Gastroesophageal sphincter (tissue), 4 donors: ENCODE data around the gene NKX2-1. TPM values are rescaled to one million over a fixed set of nuclear protein-coding genes. Genes with fewer than 3 reads are reported as not detected.

Experiments used
- ATAC-seq: fragments of 150-250 bp; one replicate; pipeline ENCODE4 v1.9.1; 2016; ENCODE audit warnings: mild to moderate bottlenecking, moderate library complexity
- H3K27ac ChIP-seq, 4 donors: fragments of 200-600 bp; sonication (generic) in 3 of 4; 1 replicate in 3 of 4; 2 replicates in 1 of 4; pipeline ENCODE4 v1.5.1; 2016 to 2019
- H3K27me3 ChIP-seq: fragments of 200-600 bp; sonication (generic); one replicate; pipeline ENCODE4 v1.5.1; 2019
- H3K36me3 ChIP-seq, 2 donors: fragments of 200-600 bp; sonication (generic); one replicate each; pipeline ENCODE4 v1.5.1; 2019; ENCODE audit warnings: control low read depth in 1 of 2
- H3K4me1 ChIP-seq, 3 donors: fragments of 200-600 bp; sonication (generic); 1 replicate in 2 of 3; 2 replicates in 1 of 3; pipeline ENCODE4 v1.5.1; 2016 to 2019; ENCODE audit warnings: control low read depth in 2 of 3
- H3K4me3 ChIP-seq, 2 donors: fragments of 200-600 bp; sonication (generic); one replicate each; pipeline ENCODE4 v1.5.1; 2019; ENCODE audit warnings: mild to moderate bottlenecking in 1 of 2, moderate library complexity in 1 of 2
- H3K9me3 ChIP-seq, 3 donors: fragments of 200-600 bp; sonication (generic); one replicate each; pipeline ENCODE4 v1.5.1; 2017 to 2019; ENCODE audit warnings: control low read depth in 2 of 3
- CTCF ChIP-seq, 4 experiments: fragments of 200-600 bp in 2 of 4; fragments of 450-650 bp in 2 of 4; sonication (generic) in 1 of 4; IDR thresholded peaks; one replicate each; pipeline ENCODE4 v1.5.1; 2017 to 2019; ENCODE audit warnings: antibody characterized with exemption in 4 of 4, mild to moderate bottlenecking in 2 of 4, moderate library complexity in 2 of 4
- EP300 ChIP-seq: sonication (generic); formaldehyde crosslinking; IDR thresholded peaks from one replicate; pipeline ENCODE4 v1.6.1; 2017; ENCODE audit warnings: antibody characterized with exemption, mild to moderate bottlenecking
- POLR2A ChIP-seq, 2 donors: fragments of 450-650 bp; IDR thresholded peaks; one replicate each; pipeline ENCODE4 v1.6.1; 2017; ENCODE audit warnings: antibody characterized with exemption in 2 of 2, mild to moderate bottlenecking in 2 of 2, moderate library complexity in 1 of 2
- POLR2AphosphoS5 ChIP-seq: sonication (generic); formaldehyde crosslinking; IDR thresholded peaks from one replicate; pipeline ENCODE4 v1.6.1; 2017; ENCODE audit warnings: antibody characterized with exemption
- WGBS, 2 donors: methylation state at CpG; one replicate each; pipeline ENCODE4 v1.1.5; 2018; ENCODE audit warnings: low coverage in 1 of 2; 5-methylcytosine and 5-hydroxymethylcytosine counted together
- total RNA-seq, 4 donors: library from RNA; depleted of rRNA; stranded (reverse); fragments of >200 nt; gene quantifications; one replicate each; pipeline ENCODE4 v1.1.0, GENCODE V29; 2016

NKX2-1 gene
- total RNA-seq: not detected

GRCh38 chr14:36519431-36520321 is at the start of gene NKX2-1:
Gene NKX2-1 (minus strand): TSS chr14:36520232. CDS start chr14:36520129, 103 bp downstream.
- peak within 1 kb of the TSS in 1 of 2 donors; percentile 41 for H3K4me3 ChIP-seq
- no peak for ATAC-seq
- peaks cover 100% of the 10 kb centered on the region for H3K27me3 ChIP-seq
- H3K36me3 ChIP-seq: no peaks in the 10 kb centered on the region
- 0 to 2% methylated on average over 3 to 21 of the region's 49 CpGs for WGBS, 2 donors
- H3K27ac ChIP-seq: no peak within 1 kb of the TSS
- no peaks in the 10 kb centered on the region for H3K9me3 ChIP-seq
- peaks cover 0 to 70% (median 19%) of the 10 kb centered on the region in 3 donors for H3K4me1 ChIP-seq
- no peak for TF ChIP-seq POLR2A (IDR thresholded peaks at IDR 0.05)
- TF ChIP-seq POLR2AphosphoS5: no peak
- TF ChIP-seq EP300: no peak
- no peak for TF ChIP-seq CTCF (IDR thresholded peaks at IDR 0.05)

- WGBS, 2 donors: 53 to 65% methylated on average over 9 of the region's 9 CpGs
- ATAC-seq: no peak
Measured at GRCh38 chr14:36556811-36557433, 36.9 kb upstream of the NKX2-1 start.

GRCh38 chr14:36555998-36556743 is 36.1 kb upstream of the NKX2-1 start:
- TF ChIP-seq POLR2A (IDR thresholded peaks at IDR 0.05): no peak
- TF ChIP-seq POLR2AphosphoS5: no peak
- no peak for TF ChIP-seq EP300
- TF ChIP-seq CTCF (IDR thresholded peaks at IDR 0.05): no peak
- Histone ChIP-seq H3K27ac (no peak overlapping the region), H3K4me3 (no peak overlapping the region), H3K4me1 (no peaks in the 10 kb centered on the region), H3K9me3 (no peaks in the 10 kb centered on the region), H3K27me3 (peaks cover 24% of the 10 kb centered on the region), H3K36me3 (no peaks in the 10 kb centered on the region)
- ATAC-seq: no peak
- WGBS, 2 donors: 67 to 69% methylated on average over 5 of the region's 6 CpGs

More at GRCh38 chr14:36556811-36557433, 36.9 kb upstream of the NKX2-1 start:
- Histone ChIP-seq H3K27ac (no peak overlapping the region), H3K4me3 (no peak overlapping the region), H3K27me3 (peaks cover 22% of the 10 kb centered on the region), H3K9me3 (no peaks in the 10 kb centered on the region), H3K36me3 (no peaks in the 10 kb centered on the region), H3K4me1 (no peaks in the 10 kb centered on the region)
- TF ChIP-seq EP300: no peak
- TF ChIP-seq POLR2A (IDR thresholded peaks at IDR 0.05): no peak
- TF ChIP-seq CTCF (IDR thresholded peaks at IDR 0.05): peak in 2 of 4 experiments; percentile 35 to 64
- TF ChIP-seq POLR2AphosphoS5: no peak

GRCh38 chr14:36553656-36554260 is 33.7 kb upstream of the NKX2-1 start:
- H3K36me3 ChIP-seq: no peaks in the 10 kb centered on the region
- H3K4me3 ChIP-seq: no peak overlapping the region
- H3K9me3 ChIP-seq: no peaks in the 10 kb centered on the region
- no peaks in the 10 kb centered on the region for H3K4me1 ChIP-seq
- TF ChIP-seq EP300: no peak
- TF ChIP-seq CTCF (IDR thresholded peaks at IDR 0.05): peak; percentile 35 to 64 (median 48)
- WGBS, 2 donors: 39% methylated on average over 3 to 4 of the region's 4 CpGs
- H3K27me3 ChIP-seq: peaks cover 22% of the 10 kb centered on the region
- no peak overlapping the region for H3K27ac ChIP-seq
- no peak for ATAC-seq
